Ascending aorta (tissue), 2 donors: ENCODE measurements around the gene CACNA2D1. TPM values are rescaled to one million over a fixed set of nuclear protein-coding genes. Genes with fewer than 3 reads are reported as not detected.

Source experiments
- DNase-seq, 2 donors: peaks; one replicate each; pipeline ENCODE4 v3.0.0-alpha.2; 2019; ENCODE audit warnings: low spot score in 2 of 2
- H3K27ac ChIP-seq, 2 donors: fragments of 200-600 bp; sonication (generic); one replicate each; pipeline ENCODE4 v1.5.1; 2016 to 2017; ENCODE audit warnings: mild to moderate bottlenecking in 1 of 2
- H3K27me3 ChIP-seq: fragments of 200-600 bp; sonication (generic); one replicate; pipeline ENCODE4 v1.5.1; 2017
- H3K36me3 ChIP-seq, 2 donors: fragments of 200-600 bp; sonication (generic); one replicate each; pipeline ENCODE4 v1.5.1; 2016
- H3K4me1 ChIP-seq, 2 donors: fragments of 200-600 bp; sonication (generic); one replicate each; pipeline ENCODE4 v1.5.1; 2016 to 2017; ENCODE audit warnings: mild to moderate bottlenecking in 1 of 2
- H3K4me3 ChIP-seq, 2 donors: fragments of 200-600 bp; sonication (generic); one replicate each; pipeline ENCODE4 v1.5.1; 2016 to 2017; ENCODE audit warnings: mild to moderate bottlenecking in 1 of 2
- H3K9me3 ChIP-seq, 2 donors: fragments of 200-600 bp; sonication (generic); one replicate each; pipeline ENCODE4 v1.5.1; 2016
- intact Hi-C: fragments of 100-400 bp; cut with DNase I; formaldehyde crosslinking; loops from one replicate; pipeline ENCODE4 v1.15.1; 2023
- total RNA-seq: library from RNA; depleted of rRNA; stranded (reverse); fragments of >200 nt; gene quantifications from one replicate; pipeline ENCODE4 v1.1.0, GENCODE V29; 2016
- TF ChIP-seq, protein P1 (sequence below), 3 experiments: fragments of 200-600 bp in 2 of 3; fragments of 450-650 bp in 1 of 3; sonication (generic) in 2 of 3; IDR thresholded peaks; one replicate each; pipeline ENCODE4 v1.5.1; 2016 to 2019; ENCODE audit warnings: antibody characterized with exemption in 3 of 3, mild to moderate bottlenecking in 1 of 3, moderate library complexity in 1 of 3

CACNA2D1 gene
- total RNA-seq, 1 donor from 2014 or later, result 17.3 TPM

GRCh38 chr7:82423446-82423845 is 20.1 kb downstream of the CACNA2D1 start:
- Histone ChIP-seq H3K4me1 (no peaks in the 10 kb centered on the region), H3K36me3 (no peaks in the 10 kb centered on the region), H3K27me3 (no peaks in the 10 kb centered on the region), H3K4me3 (no peak overlapping the region), H3K27ac (no peak overlapping the region), H3K9me3 (no peaks in the 10 kb centered on the region)
- no peak for DNase-seq
- TF ChIP-seq, protein P1, sequence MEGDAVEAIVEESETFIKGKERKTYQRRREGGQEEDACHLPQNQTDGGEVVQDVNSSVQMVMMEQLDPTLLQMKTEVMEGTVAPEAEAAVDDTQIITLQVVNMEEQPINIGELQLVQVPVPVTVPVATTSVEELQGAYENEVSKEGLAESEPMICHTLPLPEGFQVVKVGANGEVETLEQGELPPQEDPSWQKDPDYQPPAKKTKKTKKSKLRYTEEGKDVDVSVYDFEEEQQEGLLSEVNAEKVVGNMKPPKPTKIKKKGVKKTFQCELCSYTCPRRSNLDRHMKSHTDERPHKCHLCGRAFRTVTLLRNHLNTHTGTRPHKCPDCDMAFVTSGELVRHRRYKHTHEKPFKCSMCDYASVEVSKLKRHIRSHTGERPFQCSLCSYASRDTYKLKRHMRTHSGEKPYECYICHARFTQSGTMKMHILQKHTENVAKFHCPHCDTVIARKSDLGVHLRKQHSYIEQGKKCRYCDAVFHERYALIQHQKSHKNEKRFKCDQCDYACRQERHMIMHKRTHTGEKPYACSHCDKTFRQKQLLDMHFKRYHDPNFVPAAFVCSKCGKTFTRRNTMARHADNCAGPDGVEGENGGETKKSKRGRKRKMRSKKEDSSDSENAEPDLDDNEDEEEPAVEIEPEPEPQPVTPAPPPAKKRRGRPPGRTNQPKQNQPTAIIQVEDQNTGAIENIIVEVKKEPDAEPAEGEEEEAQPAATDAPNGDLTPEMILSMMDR (IDR thresholded peaks at IDR 0.05), result no peak
- intact Hi-C loops, result no loop called here

GRCh38 chr7:82419200-82419599 is 24.4 kb downstream of the CACNA2D1 start:
- TF ChIP-seq, protein P1 (IDR thresholded peaks at IDR 0.05), result no peak

DNA sequence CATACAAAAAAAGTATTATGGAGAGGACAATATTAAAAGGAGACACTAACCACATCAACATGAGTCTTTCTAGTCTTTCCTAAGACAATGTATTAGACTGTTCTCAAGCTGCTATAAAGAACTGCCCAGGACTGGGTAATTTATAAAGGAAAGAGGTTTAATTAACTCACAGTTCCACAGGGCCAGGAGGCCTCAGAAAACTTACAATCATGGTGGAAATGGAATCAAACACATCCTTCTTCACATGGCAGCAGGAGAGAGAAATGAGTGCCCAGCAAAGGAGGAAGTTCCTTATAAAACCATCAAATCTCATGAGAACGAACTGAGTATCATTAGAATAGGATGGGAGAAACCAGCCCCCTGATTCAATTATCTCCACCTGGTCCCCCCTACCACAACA is 25.7 kb downstream of the CACNA2D1 start:
- DNase-seq, result no peak
- TF ChIP-seq, protein P1 (IDR thresholded peaks at IDR 0.05), result no peak
- no peak overlapping the region for H3K27ac ChIP-seq
- H3K9me3 ChIP-seq, result no peaks in the 10 kb centered on the region
- intact Hi-C loops, result no loop called here
- no peaks in the 10 kb centered on the region for H3K36me3 ChIP-seq
- H3K4me3 ChIP-seq, result no peak overlapping the region
- no peaks in the 10 kb centered on the region for H3K4me1 ChIP-seq
- no peaks in the 10 kb centered on the region for H3K27me3 ChIP-seq

More at GRCh38 chr7:82419200-82419599, 24.4 kb downstream of the CACNA2D1 start:
- no peaks in the 10 kb centered on the region for H3K9me3 ChIP-seq
- intact Hi-C loops, result no loop called here
- no peaks in the 10 kb centered on the region for H3K36me3 ChIP-seq
- no peaks in the 10 kb centered on the region for H3K27me3 ChIP-seq
- no peak overlapping the region for H3K4me3 ChIP-seq
- no peak overlapping the region for H3K27ac ChIP-seq
- H3K4me1 ChIP-seq, result no peaks in the 10 kb centered on the region
- DNase-seq, result no peak

DNA sequence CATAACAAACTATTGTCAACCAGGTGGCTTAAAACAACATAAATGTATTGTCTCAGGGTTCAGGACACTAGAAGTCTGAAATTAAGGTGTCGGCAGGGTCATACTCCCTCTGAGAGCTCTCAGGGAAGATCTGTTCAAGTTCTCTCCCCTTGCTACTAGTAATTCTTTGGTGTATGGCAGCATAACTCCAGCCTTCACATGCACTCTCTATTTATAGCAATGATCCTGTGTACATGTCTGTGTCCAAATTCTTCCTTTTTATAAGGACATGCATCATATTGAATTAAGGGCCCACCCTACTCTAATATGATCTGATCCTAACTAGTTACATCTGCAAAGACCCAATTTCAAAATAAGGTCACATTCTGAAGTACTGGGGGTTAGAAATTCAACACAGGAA is 27.2 kb downstream of the CACNA2D1 start:
- H3K36me3 ChIP-seq, result no peaks in the 10 kb centered on the region
- no peak overlapping the region for H3K27ac ChIP-seq
- no peaks in the 10 kb centered on the region for H3K27me3 ChIP-seq
- no peaks in the 10 kb centered on the region for H3K4me1 ChIP-seq
- intact Hi-C loops, result no loop called here
- TF ChIP-seq, protein P1 (IDR thresholded peaks at IDR 0.05), result no peak
- DNase-seq, result no peak
- no peak overlapping the region for H3K4me3 ChIP-seq
- H3K9me3 ChIP-seq, result no peaks in the 10 kb centered on the region

DNA sequence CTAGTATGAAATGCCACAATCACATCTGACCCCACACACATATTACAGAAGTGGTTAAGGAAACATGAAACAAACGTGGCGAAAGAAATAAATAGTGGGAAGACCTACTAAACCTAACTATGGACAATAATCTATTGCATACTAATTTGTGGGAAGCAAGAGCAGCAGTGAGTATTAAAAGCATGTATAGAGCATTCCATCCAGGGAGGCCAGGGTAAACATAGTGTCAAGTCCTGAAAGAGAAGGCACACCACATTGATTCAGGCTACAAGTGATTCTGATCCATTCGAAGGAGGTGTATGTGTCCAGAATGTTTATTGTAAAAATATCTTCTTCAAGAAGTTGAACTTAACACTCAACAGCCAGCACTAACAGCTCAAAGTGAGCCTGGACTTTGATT is 29.2 kb downstream of the CACNA2D1 start:
- TF ChIP-seq, protein P1 (IDR thresholded peaks at IDR 0.05), result no peak
- H3K9me3 ChIP-seq, result no peaks in the 10 kb centered on the region
- H3K27ac ChIP-seq, result no peak overlapping the region
- intact Hi-C loops, result no loop called here
- no peak overlapping the region for H3K4me3 ChIP-seq
- DNase-seq, result no peak
- H3K36me3 ChIP-seq, result no peaks in the 10 kb centered on the region
- no peaks in the 10 kb centered on the region for H3K4me1 ChIP-seq
- no peaks in the 10 kb centered on the region for H3K27me3 ChIP-seq

DNA sequence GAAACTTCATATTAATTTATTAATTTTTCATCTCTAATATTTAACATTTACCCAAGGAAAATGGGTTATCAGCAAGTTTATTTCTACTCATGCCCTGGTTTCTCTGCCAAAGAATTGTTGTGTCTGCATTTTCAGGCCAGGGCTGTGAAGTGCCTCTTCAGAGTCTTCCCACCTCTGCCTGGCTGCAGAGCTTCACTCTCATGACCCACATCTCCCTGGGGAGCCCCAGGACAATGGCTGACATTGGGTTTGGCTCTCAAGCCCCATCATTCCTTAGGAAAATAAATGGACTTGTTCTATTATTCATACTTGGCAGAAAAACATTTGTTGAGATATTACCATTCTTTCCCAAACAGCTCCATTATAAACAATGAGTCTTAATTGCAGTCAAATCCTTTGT is 30.3 kb downstream of the CACNA2D1 start:
- intact Hi-C loops, result no loop called here
- H3K4me3 ChIP-seq, result no peak overlapping the region
- no peaks in the 10 kb centered on the region for H3K27me3 ChIP-seq
- TF ChIP-seq, protein P1 (IDR thresholded peaks at IDR 0.05), result no peak
- no peaks in the 10 kb centered on the region for H3K4me1 ChIP-seq
- no peak overlapping the region for H3K27ac ChIP-seq
- no peaks in the 10 kb centered on the region for H3K9me3 ChIP-seq
- no peak for DNase-seq
- no peaks in the 10 kb centered on the region for H3K36me3 ChIP-seq
